Measurements from ENCODE around the gene CCDC51.

The CCDC51 gene

DNA sequence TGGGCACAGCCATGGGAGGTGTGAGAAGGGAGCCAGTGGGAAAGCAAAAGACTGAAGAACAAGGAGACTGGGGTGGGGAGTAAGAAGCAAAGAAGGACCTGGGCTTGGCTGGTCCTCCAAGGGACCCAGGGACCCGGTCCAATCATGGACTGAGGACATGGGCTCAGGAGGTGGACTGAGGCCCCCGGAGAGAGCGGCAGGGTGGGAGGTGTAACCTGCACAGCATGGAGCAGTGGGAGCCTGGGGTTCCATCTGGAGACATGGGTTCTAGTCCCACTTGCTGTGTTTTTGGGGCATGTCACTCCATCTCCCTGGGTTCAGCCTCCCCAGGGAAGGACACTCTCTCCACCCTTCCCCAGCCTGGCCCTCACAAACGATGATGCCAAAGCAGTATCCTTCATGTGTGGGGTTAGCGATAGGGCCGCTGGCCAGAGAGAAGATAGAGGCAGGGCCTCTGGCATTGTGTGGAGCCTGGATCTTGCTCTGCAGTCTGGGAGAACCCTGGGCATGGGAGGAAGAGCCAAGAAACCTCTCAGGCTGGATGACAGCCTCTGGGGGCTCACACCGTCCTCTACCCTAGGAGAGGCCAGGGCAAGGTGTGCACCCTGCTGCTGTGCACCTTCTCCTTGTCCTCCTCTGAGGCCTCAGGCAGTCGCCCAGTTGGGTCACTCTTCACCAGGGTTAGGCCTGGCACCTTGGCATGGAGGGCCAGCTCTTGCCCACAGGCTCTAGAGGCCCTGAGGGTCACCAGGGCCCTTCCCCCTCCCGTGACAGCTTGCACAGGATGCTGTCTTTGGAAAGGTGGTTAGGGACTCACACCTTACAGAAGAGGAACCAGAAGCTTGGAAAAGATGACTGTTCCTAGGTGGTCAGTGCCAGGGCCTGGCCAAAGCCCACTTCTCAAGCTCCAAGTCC, 41.9 kb downstream of the CCDC51 start:
- ChIA-PET POLR2A (no interaction called here), CTCF (interaction anchor here (2.0 to 16.0 kb wide), 3 partner anchors 32 to 125 kb away, joined by 10 to 749 read pairs (median 48); partner anchors contain the start of genes CCDC51, PLXNB1 and TMA7)
- TF ChIP-seq, protein P1, sequence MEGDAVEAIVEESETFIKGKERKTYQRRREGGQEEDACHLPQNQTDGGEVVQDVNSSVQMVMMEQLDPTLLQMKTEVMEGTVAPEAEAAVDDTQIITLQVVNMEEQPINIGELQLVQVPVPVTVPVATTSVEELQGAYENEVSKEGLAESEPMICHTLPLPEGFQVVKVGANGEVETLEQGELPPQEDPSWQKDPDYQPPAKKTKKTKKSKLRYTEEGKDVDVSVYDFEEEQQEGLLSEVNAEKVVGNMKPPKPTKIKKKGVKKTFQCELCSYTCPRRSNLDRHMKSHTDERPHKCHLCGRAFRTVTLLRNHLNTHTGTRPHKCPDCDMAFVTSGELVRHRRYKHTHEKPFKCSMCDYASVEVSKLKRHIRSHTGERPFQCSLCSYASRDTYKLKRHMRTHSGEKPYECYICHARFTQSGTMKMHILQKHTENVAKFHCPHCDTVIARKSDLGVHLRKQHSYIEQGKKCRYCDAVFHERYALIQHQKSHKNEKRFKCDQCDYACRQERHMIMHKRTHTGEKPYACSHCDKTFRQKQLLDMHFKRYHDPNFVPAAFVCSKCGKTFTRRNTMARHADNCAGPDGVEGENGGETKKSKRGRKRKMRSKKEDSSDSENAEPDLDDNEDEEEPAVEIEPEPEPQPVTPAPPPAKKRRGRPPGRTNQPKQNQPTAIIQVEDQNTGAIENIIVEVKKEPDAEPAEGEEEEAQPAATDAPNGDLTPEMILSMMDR (IDR thresholded peaks at IDR 0.05; ENCODE audit: insufficient read depth, low read length, missing control alignments): no peak
- no peak overlapping the region for H3K4me3 ChIP-seq (ENCODE audit: low read depth, low read length)
- DNase-seq (ENCODE audit: low read depth, low spot score): no peak

DNA sequence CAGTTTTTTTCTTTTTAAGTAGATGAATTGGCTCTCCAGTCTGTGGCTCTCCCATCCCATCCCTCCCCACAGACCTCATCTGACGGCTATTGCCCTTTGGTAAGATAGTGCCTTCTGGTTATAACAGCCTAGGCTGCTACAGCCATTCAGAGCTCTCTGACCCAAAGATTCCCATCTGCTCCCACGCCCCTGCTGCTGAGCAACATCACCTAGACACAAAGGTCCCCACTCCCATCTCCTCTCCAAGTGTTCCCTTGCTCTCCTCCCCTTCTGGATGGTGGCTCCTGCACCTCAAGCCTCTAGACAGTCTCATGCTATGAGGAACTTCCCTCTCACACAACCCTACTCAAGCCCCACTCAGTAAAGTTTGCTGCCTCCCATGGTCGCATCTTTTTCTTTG, 44.2 kb downstream of the CCDC51 start:
- POLR2A ChIA-PET: no interaction called here
- DNase-seq (ENCODE audit: low read depth, low spot score): no peak
- CTCF ChIA-PET: interaction anchor here (1.6 to 2.6 kb wide), 2 partner anchors 39 to 41 kb away, joined by 3 to 23 read pairs; no protein-coding TSS in a partner anchor
- H3K4me3 ChIP-seq (ENCODE audit: low read depth, low read length): no peak overlapping the region
- TF ChIP-seq, protein P1 (IDR thresholded peaks at IDR 0.05; ENCODE audit: insufficient read depth, low read length, missing control alignments): no peak

DNA sequence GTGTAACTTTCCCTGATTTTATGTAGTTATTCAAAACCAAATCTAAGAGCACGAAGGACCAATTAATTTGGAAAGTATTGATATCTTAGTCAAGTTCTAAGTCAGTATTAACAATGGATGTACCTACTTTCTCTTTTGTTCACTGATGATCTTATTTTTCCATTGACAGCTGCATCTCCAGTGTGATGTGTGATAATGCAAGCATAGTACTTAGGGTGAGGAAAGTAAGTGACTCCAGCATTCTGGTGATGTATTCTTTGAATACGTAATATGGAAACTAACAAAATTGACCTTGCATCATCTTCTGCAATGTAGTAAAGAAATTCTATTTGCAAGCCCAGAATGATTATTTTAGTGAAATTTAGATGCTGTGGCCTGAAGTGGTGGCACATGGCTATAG, 45.5 kb downstream of the CCDC51 start:
- ChIA-PET CTCF (no interaction called here), POLR2A (no interaction called here)
- TF ChIP-seq, protein P1 (IDR thresholded peaks at IDR 0.05; ENCODE audit: insufficient read depth, low read length, missing control alignments): no peak
- no peak for DNase-seq (ENCODE audit: low read depth, low spot score)
- no peak overlapping the region for H3K4me3 ChIP-seq (ENCODE audit: low read depth, low read length)

DNA sequence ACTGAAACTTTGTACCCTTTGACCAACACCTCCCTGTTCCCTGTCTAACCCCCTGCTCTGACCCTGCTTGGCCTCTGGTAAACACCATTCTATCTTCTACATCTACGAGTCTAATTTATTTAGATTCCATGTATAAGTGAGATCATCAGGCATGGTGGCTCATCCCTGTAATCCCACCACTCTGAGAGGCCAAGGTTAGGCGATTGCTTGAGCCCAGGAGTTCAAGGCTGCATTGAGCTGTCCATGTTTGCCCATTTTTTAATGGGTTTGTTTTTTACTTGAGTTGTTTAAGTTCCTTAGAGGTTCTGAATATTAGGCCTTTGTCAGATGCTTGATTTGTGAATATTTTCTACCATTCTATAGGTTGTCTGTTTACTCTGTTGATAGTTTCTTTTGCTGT, 51.0 kb downstream of the CCDC51 start:
- no peak for DNase-seq (ENCODE audit: low read depth, low spot score)
- POLR2A ChIA-PET: no interaction called here
- TF ChIP-seq, protein P1 (IDR thresholded peaks at IDR 0.05; ENCODE audit: insufficient read depth, low read length, missing control alignments): no peak
- CTCF ChIA-PET: interaction anchor here (4.0 to 7.6 kb wide), 2 partner anchors 12 to 47 kb away, joined by 22 to 54 read pairs; no protein-coding TSS in a partner anchor
- H3K4me3 ChIP-seq (ENCODE audit: low read depth, low read length): no peak overlapping the region

DNA sequence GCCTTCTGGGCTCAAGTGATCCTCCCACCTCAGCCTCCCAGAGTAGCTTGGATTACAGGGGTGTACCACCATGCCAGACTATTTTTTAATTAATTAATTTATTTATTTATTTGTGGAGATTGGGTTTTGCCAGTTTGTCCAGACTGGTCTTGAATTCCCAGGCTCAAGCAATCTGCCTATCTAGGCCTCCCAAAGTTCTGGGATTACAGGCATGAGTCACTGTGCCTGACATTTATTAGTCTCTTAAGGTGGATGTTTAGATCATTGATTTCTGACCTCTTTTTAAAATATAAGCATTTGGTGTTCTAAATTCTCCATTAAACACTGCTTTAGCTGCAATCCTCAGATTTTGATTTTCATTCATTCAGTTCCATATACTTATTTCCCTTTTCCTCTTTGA, 52.3 kb downstream of the CCDC51 start:
- ChIA-PET CTCF (interaction anchor here (4.0 to 7.6 kb wide), 2 partner anchors 13 to 49 kb away, joined by 22 to 54 read pairs; no protein-coding TSS in a partner anchor), POLR2A (no interaction called here)
- no peak overlapping the region for H3K4me3 ChIP-seq (ENCODE audit: low read depth, low read length)
- DNase-seq (ENCODE audit: low read depth, low spot score): no peak
- TF ChIP-seq, protein P1 (IDR thresholded peaks at IDR 0.05; ENCODE audit: insufficient read depth, low read length, missing control alignments): no peak
